H9 (cell line): ENCODE data around the gene AMT. TPM values are rescaled to one million over a fixed set of nuclear protein-coding genes. Genes with fewer than 3 reads are reported as not detected.

Experiments
- DNase-seq: peaks from one replicate; pipeline ENCODE4 v3.0.0-alpha.2; 2017
- H2AFZ ChIP-seq: one replicate; pipeline ENCODE4 v1.6.1; 2013; ENCODE audit warnings: mild to moderate bottlenecking, low read length, control low read depth, moderate library complexity
- H2AK5ac ChIP-seq: 2 replicates; pipeline ENCODE4 v1.6.1; 2013; ENCODE audit warnings: low read length, control low read depth, mixed read lengths; ENCODE audit not compliant: insufficient read length
- H2BK120ac ChIP-seq: one replicate; pipeline ENCODE4 v1.6.1; 2013; ENCODE audit warnings: low read depth, mild to moderate bottlenecking, low read length, control low read depth, inconsistent platforms; ENCODE audit not compliant: poor library complexity, severe bottlenecking
- H2BK12ac ChIP-seq: 2 replicates; pipeline ENCODE4 v1.6.1; 2013; ENCODE audit warnings: low read length, control low read depth, mixed read lengths, low read depth; ENCODE audit not compliant: insufficient read length
- H2BK15ac ChIP-seq: 2 replicates; pipeline ENCODE4 v1.6.1; 2013; ENCODE audit warnings: low read depth, low read length, control low read depth
- H2BK20ac ChIP-seq: one replicate; pipeline ENCODE4 v1.6.1; 2013; ENCODE audit warnings: low read depth, mild to moderate bottlenecking, low read length, control low read depth, inconsistent platforms; ENCODE audit not compliant: poor library complexity, severe bottlenecking
- H2BK5ac ChIP-seq: 2 replicates; pipeline ENCODE4 v1.6.1; 2013; ENCODE audit warnings: low read length, control low read depth, mixed read lengths; ENCODE audit not compliant: insufficient read length
- H3K14ac ChIP-seq: 2 replicates; pipeline ENCODE4 v1.6.1; 2013; ENCODE audit warnings: low read length, control low read depth; ENCODE audit not compliant: insufficient read depth
- H3K18ac ChIP-seq: 2 replicates; pipeline ENCODE4 v1.6.1; 2013; ENCODE audit warnings: low read depth, mild to moderate bottlenecking, mixed read lengths, low read length, control low read depth; ENCODE audit not compliant: insufficient read length
- H3K23ac ChIP-seq: 2 replicates; pipeline ENCODE4 v1.6.1; 2013; ENCODE audit warnings: low read length, control low read depth, mixed read lengths, low read depth; ENCODE audit not compliant: insufficient read length
- H3K23me2 ChIP-seq: 2 replicates; pipeline ENCODE4 v1.6.1; 2013; ENCODE audit warnings: low read depth, mild to moderate bottlenecking, mixed read lengths, low read length, control low read depth; ENCODE audit not compliant: insufficient read length, poor library complexity, severe bottlenecking
- H3K27ac ChIP-seq: 2 replicates; pipeline ENCODE4 v1.5.1; 2013; ENCODE audit warnings: low read length, control low read depth, mixed read lengths, low read depth; ENCODE audit not compliant: insufficient read length
- H3K27me3 ChIP-seq: 2 replicates; pipeline ENCODE4 v1.6.1; 2013; ENCODE audit warnings: low read length, control low read depth, inconsistent platforms; ENCODE audit not compliant: insufficient read depth
- H3K4ac ChIP-seq: 2 replicates; pipeline ENCODE4 v1.6.1; 2013; ENCODE audit warnings: low read depth, mild to moderate bottlenecking, control low read depth, inconsistent platforms, low read length, moderate library complexity
- H3K4me1 ChIP-seq: 2 replicates; pipeline ENCODE4 v1.6.1; 2013; ENCODE audit warnings: low read length, control low read depth, inconsistent platforms; ENCODE audit not compliant: insufficient read depth
- H3K4me2 ChIP-seq: 2 replicates; pipeline ENCODE4 v1.6.1; 2013; ENCODE audit warnings: low read length, control low read depth, mixed read lengths; ENCODE audit not compliant: insufficient read length, insufficient read depth
- H3K56ac ChIP-seq: 2 replicates; pipeline ENCODE4 v1.6.1; 2013; ENCODE audit warnings: low read depth, mild to moderate bottlenecking, mixed read lengths, low read length, control low read depth; ENCODE audit not compliant: insufficient read length
- H3K79me1 ChIP-seq: 2 replicates; pipeline ENCODE4 v1.6.1; 2013; ENCODE audit warnings: low read depth, mild to moderate bottlenecking, moderate library complexity, low read length, control low read depth, inconsistent platforms; ENCODE audit not compliant: insufficient read depth, poor library complexity, severe bottlenecking
- H3K79me2 ChIP-seq: 2 replicates; pipeline ENCODE4 v1.6.1; 2013; ENCODE audit warnings: low read length, control low read depth, inconsistent platforms; ENCODE audit not compliant: insufficient read depth
- H3K9ac ChIP-seq: 2 replicates; pipeline ENCODE4 v1.6.1; 2013; ENCODE audit warnings: low read length, control low read depth, mixed read lengths; ENCODE audit not compliant: insufficient read length; ENCODE audit errors: extremely low read depth
- H3K9me3 ChIP-seq: one replicate; pipeline ENCODE4 v1.6.1; 2013; ENCODE audit warnings: low read depth, low read length, inconsistent platforms; ENCODE audit not compliant: control insufficient read depth
- H3T11ph ChIP-seq: one replicate; pipeline ENCODE4 v1.6.1; 2013; ENCODE audit warnings: mild to moderate bottlenecking, low read length, control low read depth, inconsistent platforms
- H4K20me1 ChIP-seq: one replicate; pipeline ENCODE4 v1.6.1; 2013; ENCODE audit not compliant: control insufficient read depth, insufficient read length, insufficient read depth
- H4K5ac ChIP-seq: 2 replicates; pipeline ENCODE4 v1.6.1; 2013; ENCODE audit warnings: low read depth, mild to moderate bottlenecking, mixed read lengths, low read length, control low read depth; ENCODE audit not compliant: insufficient read length
- H4K8ac ChIP-seq: replicated peaks from 2 replicates; pipeline ENCODE4 v1.6.1; 2013; ENCODE audit warnings: low read length, control low read depth, mixed read lengths, low read depth; ENCODE audit not compliant: insufficient read length
- H4K91ac ChIP-seq: 2 replicates; pipeline ENCODE4 v1.6.1; 2013; ENCODE audit warnings: low read depth, mild to moderate bottlenecking, moderate library complexity, mixed read lengths, low read length, control low read depth; ENCODE audit not compliant: insufficient read length
- H3K27ac Mint-ChIP-seq, 3 experiments: 2 replicates in 2 of 3; 3 replicates in 1 of 3; pipeline ENCODE4 v1.8.0; 2020 to 2021; ENCODE audit warnings: mixed read lengths in 3 of 3, mild to moderate bottlenecking in 1 of 3, moderate library complexity in 1 of 3
- H3K27me3 Mint-ChIP-seq: 2 replicates; pipeline ENCODE4 v1.8.0; 2021; ENCODE audit warnings: low read depth, mild to moderate bottlenecking, moderate library complexity, mixed read lengths
- H3K36me3 Mint-ChIP-seq, 3 experiments: 2 replicates in 2 of 3; 3 replicates in 1 of 3; pipeline ENCODE4 v1.8.0; 2020 to 2021; ENCODE audit warnings: low read depth in 3 of 3, mixed read lengths in 3 of 3; ENCODE audit not compliant: insufficient read depth in 1 of 3
- H3K4me1 Mint-ChIP-seq, 2 experiments: 2 replicates each; pipeline ENCODE4 v1.8.0; 2020; ENCODE audit warnings: mixed read lengths in 2 of 2
- H3K4me3 Mint-ChIP-seq, 2 experiments: 2 replicates in 1 of 2; 3 replicates in 1 of 2; pipeline ENCODE4 v1.8.0; 2020 to 2021; ENCODE audit warnings: mild to moderate bottlenecking in 2 of 2, mixed read lengths in 2 of 2, moderate library complexity in 1 of 2
- H3K9me3 Mint-ChIP-seq, 2 experiments: 2 replicates in 1 of 2; 3 replicates in 1 of 2; pipeline ENCODE4 v1.8.0; 2020; ENCODE audit warnings: mild to moderate bottlenecking in 2 of 2, mixed read lengths in 2 of 2, moderate library complexity in 1 of 2
- CTCF ChIP-seq: fragments of 200-600 bp; sonication (generic); conservative IDR thresholded peaks from 3 replicates; pipeline ENCODE4 v1.8.0; 2021; ENCODE audit warnings: antibody characterized with exemption, mild to moderate bottlenecking
- WGBS: extraction: QIAGEN DNeasy Blood & Tissue Kit; methylation state at CpG from one replicate; pipeline ENCODE4 v1.1.7; 2013; ENCODE audit warnings: missing lambda C conversion rate, low lambda C conversion rate, mixed read lengths; ENCODE audit not compliant: insufficient read length; ENCODE audit errors: extremely low coverage; 5-methylcytosine and 5-hydroxymethylcytosine counted together
- total RNA-seq: library from RNA; stranded (reverse); gene quantifications from 2 replicates; pipeline ENCODE4 v1.2.1, GENCODE V29; 2021

The AMT gene
- total RNA-seq, 1 experiment from 2014 or later, result 41.2 TPM

GRCh38 chr3:49462222-49462621 lies 39.9 kb upstream of the AMT start:
- TF ChIP-seq CTCF, result no peak
- DNase-seq, result no peak
- H3K79me1 ChIP-seq, result no peaks in the 10 kb centered on the region
- H3K27ac Mint-ChIP-seq, result peak overlapping the region; percentile 89 to 98 (median 98)
- H2BK12ac ChIP-seq, result no peak overlapping the region
- H3K27me3 ChIP-seq, result no peaks in the 10 kb centered on the region
- no peaks in the 10 kb centered on the region for H3K27me3 Mint-ChIP-seq
- H3K14ac ChIP-seq, result 0 out of 2 replicates have a peak overlapping the region, but pooled peaks have one; percentile 18
- H3K4me2 ChIP-seq, result no peak overlapping the region
- H3K23ac ChIP-seq, result no peak overlapping the region
- no peaks in the 10 kb centered on the region for H3K9me3 Mint-ChIP-seq
- peak overlapping the region; percentile 40 for H3K18ac ChIP-seq
- no peak overlapping the region for H2AK5ac ChIP-seq
- peak overlapping the region; percentile 26 for H3T11ph ChIP-seq
- no peak overlapping the region for H2BK120ac ChIP-seq
- H3K4ac ChIP-seq, result no peak overlapping the region; the same call in 1 of the 2 replicates
- no peak overlapping the region for H2AFZ ChIP-seq
- no peak overlapping the region for H3K56ac ChIP-seq
- no peak overlapping the region for H2BK5ac ChIP-seq
- no peaks in the 10 kb centered on the region for H3K79me2 ChIP-seq
- peaks cover 16% of the 10 kb centered on the region for H3K4me1 ChIP-seq
- H3K23me2 ChIP-seq, result no peaks in the 10 kb centered on the region
- H3K9ac ChIP-seq, result no peak overlapping the region
- H3K4me3 Mint-ChIP-seq, result peak overlapping the region in 1 of 2 experiments; percentile 57; a peak in 2 of 5 replicates
- peak overlapping the region; percentile 27 for H3K27ac ChIP-seq
- H2BK15ac ChIP-seq, result no peak overlapping the region
- no peaks in the 10 kb centered on the region for H3K36me3 Mint-ChIP-seq
- no peaks in the 10 kb centered on the region for H3K9me3 ChIP-seq
- peak overlapping the region; percentile 46 for H2BK20ac ChIP-seq
- no peak overlapping the region for H4K8ac ChIP-seq
- no peaks in the 10 kb centered on the region for H4K20me1 ChIP-seq
- H4K5ac ChIP-seq, result no peak overlapping the region
- H3K4me1 Mint-ChIP-seq, result peaks cover 47 to 48% of the 10 kb centered on the region in 2 experiments
- WGBS, result no CpG with 5 or more reads among the region's 3 CpGs
- no peak overlapping the region for H4K91ac ChIP-seq
